Testis (tissue), 2 donors: ENCODE results near the gene KCNG4.

ENCODE experiments used
- CTCF ChIP-seq, 3 experiments: fragments of 450-650 bp in 2 of 3; fragments of 200-600 bp in 1 of 3; sonication (generic) in 1 of 3; IDR thresholded peaks; one replicate each; pipeline ENCODE4 v1.5.1; 2016 to 2019; ENCODE audit warnings: antibody characterized with exemption in 3 of 3, mild to moderate bottlenecking in 2 of 3, moderate library complexity in 1 of 3
- POLR2A ChIP-seq: fragments of 450-650 bp; IDR thresholded peaks from one replicate; pipeline ENCODE4 v1.6.1; 2017; ENCODE audit warnings: antibody characterized with exemption, mild to moderate bottlenecking, moderate library complexity

GRCh38 chr16:84246679-84247077 is 6.9 kb upstream of the KCNG4 start:
- TF ChIP-seq CTCF (IDR thresholded peaks at IDR 0.05) = no peak
- TF ChIP-seq POLR2A = no peak
